Subcutaneous adipose tissue (tissue), 4 donors: Measurements from ENCODE around the gene B4GAT1. TPM values are rescaled to one million over a fixed set of nuclear protein-coding genes. Genes with fewer than 3 reads are reported as not detected.

Experiments used
- CTCF ChIP-seq: fragments of 450-650 bp; IDR thresholded peaks from one replicate; pipeline ENCODE4 v1.5.1; 2016; ENCODE audit warnings: low read depth, mild to moderate bottlenecking, control low read depth, antibody characterized with exemption, moderate library complexity
- total RNA-seq, 4 donors: library from RNA; depleted of rRNA; stranded (reverse); fragments of >200 nt; gene quantifications; one replicate each; pipeline ENCODE4 v1.1.0, GENCODE V29; 2016

B4GAT1 gene
- total RNA-seq, 4 donors from 2014 or later, result 11.7 to 31.7 (median 18.7) TPM

GRCh38 chr11:66365166-66365565 is 17.7 kb upstream of the B4GAT1 start:
- TF ChIP-seq CTCF, result no peak

DNA sequence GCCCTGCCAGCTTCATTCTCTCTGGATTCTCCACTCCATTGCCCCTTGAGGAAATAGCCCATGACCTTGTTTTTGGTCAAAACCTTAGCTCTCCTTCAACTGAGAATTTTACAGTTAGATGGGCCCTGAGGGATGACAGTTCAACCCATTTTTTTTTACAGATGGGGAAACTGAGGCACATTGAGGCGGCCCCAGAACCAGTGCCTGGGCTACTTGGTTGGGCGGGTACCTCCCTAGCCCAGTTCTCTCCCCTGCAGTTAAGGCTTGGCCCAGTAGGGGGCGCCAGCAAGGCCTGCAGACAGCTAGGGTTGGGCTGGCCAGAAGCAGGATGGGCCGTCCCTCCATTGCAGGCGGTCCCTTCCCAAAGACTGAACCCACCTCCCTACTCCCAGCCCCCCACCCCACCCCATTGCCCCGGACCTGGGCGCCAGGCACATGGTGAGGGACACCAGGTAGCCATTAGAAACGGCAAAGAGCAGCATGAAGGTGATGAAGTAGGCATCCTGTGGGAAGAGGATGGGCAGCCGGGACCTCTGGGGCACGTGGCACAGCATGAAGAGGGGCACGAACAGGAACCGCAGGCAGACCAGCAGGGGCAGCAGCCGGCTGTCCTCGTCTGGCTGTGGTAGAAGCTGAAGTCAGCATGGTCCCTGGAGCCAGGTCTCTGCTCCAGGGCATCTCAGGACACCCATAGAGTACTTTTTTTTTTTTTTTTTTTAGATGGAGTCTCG is 16.5 kb upstream of the B4GAT1 start:
- no peak for TF ChIP-seq CTCF

DNA sequence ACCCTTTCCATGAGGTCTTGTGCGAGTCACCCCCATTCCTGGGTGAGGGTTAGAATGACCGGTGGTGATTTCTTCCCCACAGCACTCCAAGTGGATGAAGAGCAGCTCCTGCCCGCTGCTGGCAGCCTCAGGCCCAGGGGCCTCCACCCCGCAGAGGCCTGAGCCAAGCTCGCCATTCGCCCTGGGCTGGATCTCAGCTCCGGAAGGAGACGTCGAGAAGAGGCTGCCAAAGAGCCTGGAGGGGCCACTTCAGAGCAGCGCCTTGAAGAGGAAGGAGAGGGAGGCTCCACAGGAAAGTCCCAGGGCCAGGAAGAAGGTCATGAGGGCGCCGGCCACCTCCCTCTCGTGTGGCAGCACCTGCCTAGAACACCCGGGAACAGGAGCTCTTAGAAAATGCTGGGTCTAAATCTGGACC is 15.8 kb upstream of the B4GAT1 start:
- TF ChIP-seq CTCF, result no peak

DNA sequence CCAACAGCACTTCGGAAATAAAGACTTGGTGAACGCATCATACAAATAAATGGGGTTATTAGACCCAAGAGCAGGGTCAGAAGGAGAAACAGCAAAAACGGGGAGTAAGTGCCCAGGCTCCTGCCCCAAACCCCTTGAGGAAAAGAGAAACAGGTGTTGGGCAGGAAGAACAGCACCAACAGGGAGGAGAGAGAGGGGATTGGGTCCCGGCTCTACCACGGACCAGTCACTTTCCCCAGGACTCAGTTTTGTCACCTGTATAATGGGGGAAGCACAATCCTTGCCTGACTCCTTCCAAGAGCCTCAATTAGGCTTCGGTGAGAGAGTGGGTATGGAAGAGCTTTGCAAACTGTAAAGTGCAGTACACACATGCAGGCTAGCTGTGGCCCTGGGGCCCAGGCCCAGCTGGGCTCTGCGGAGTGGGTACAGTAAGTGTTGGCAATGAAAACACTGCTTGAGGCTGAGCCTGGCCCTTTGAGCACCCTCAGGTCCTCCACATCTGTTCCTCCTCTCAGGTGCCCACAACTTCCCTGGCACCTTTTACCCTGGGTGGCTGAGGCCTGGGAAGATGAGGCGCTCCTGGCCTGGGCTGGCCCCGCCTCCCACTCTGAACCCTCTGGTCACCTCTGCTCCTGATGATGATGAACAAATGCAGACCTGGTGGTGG is 15.2 kb upstream of the B4GAT1 start:
- TF ChIP-seq CTCF, result no peak

DNA sequence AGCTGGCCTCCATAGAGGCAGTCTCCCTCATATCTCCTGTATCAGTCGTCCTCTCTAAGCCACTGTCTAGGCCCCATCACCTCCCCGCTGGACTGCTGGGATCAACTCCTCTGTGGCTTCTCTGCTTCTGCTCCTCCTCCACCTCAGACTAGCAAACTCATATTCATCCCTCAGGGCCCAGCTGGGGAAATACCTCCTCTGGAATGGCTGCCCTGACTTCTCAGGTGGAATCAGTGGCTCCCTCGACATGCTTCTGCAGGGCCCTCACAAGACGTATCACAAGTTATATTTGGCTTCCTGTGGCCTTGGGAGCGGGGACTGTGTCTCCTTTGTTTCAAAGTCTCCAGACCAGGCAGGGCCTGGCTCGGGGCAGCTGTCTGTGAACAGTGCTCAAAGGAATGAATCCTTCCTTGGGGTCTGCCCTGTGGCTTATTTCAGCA is 14.1 kb upstream of the B4GAT1 start:
- TF ChIP-seq CTCF, result no peak

- TF ChIP-seq CTCF, result no peak
Measured at GRCh38 chr11:66360406-66361073, 13.1 kb upstream of the B4GAT1 start.

- no peak for TF ChIP-seq CTCF
Measured at GRCh38 chr11:66359662-66360087, 12.2 kb upstream of the B4GAT1 start.
